Smooth muscle cell (in vitro differentiated cells): Measurements from ENCODE around the gene PSMC5. TPM values are rescaled to one million over a fixed set of nuclear protein-coding genes. Genes with fewer than 3 reads are reported as not detected.

ENCODE experiments used
- DNase-seq: peaks from one replicate; lab custom pipeline; 2025; ENCODE audit not compliant: unreplicated experiment; lab: John Stamatoyannopoulos, UW
- H2AFZ ChIP-seq: fragments of 200-600 bp; sonication (generic); 2 replicates; pipeline ENCODE4 v1.6.0; 2016; ENCODE audit warnings: antibody characterized with exemption, low read depth, mild to moderate bottlenecking
- H3F3A ChIP-seq: fragments of 200-600 bp; sonication (generic); 2 replicates; pipeline ENCODE4 v1.6.0; 2017; ENCODE audit warnings: antibody characterized with exemption, low read depth
- H3K27ac ChIP-seq: fragments of 200-600 bp; sonication (generic); 2 replicates; pipeline ENCODE4 v1.5.1; 2016; ENCODE audit warnings: low read depth, mild to moderate bottlenecking
- H3K27me3 ChIP-seq: fragments of 200-600 bp; sonication (generic); 2 replicates; pipeline ENCODE4 v1.6.1; 2016; ENCODE audit warnings: low read depth, mild to moderate bottlenecking
- H3K36me3 ChIP-seq: fragments of 200-600 bp; sonication (generic); 2 replicates; pipeline ENCODE4 v1.5.1; 2016; ENCODE audit warnings: low read depth
- H3K4me1 ChIP-seq: fragments of 200-600 bp; sonication (generic); 2 replicates; pipeline ENCODE4 v1.5.1; 2016; ENCODE audit warnings: low read depth
- H3K4me2 ChIP-seq: fragments of 200-600 bp; sonication (generic); 2 replicates; pipeline ENCODE4 v1.6.0; 2016; ENCODE audit warnings: mild to moderate bottlenecking
- H3K4me3 ChIP-seq: fragments of 200-600 bp; sonication (generic); 2 replicates; pipeline ENCODE4 v1.5.1; 2016; ENCODE audit warnings: mild to moderate bottlenecking
- H3K79me2 ChIP-seq: fragments of 200-600 bp; sonication (generic); 2 replicates; pipeline ENCODE4 v1.6.0; 2016; ENCODE audit warnings: low read depth, mild to moderate bottlenecking
- H3K9ac ChIP-seq: fragments of 200-600 bp; sonication (generic); 2 replicates; pipeline ENCODE4 v1.6.0; 2016; ENCODE audit warnings: low read depth
- H3K9me3 ChIP-seq: fragments of 200-600 bp; sonication (generic); replicated peaks from 2 replicates; pipeline ENCODE4 v1.5.1; 2016; ENCODE audit warnings: low read depth
- H4K20me1 ChIP-seq: fragments of 200-600 bp; sonication (generic); 2 replicates; pipeline ENCODE4 v1.6.0; 2016; ENCODE audit warnings: low read depth
- CTCF ChIP-seq: fragments of 200-600 bp; sonication (generic); IDR thresholded peaks from 2 replicates; pipeline ENCODE4 v1.5.1; 2017; ENCODE audit warnings: borderline replicate concordance, mild to moderate bottlenecking, antibody characterized with exemption; ENCODE audit not compliant: insufficient read depth, poor library complexity, severe bottlenecking
- whole genome bisulfite sequencing: methylation state at CpG from one replicate; pipeline ENCODE4 v1.1.7; 2016; ENCODE audit warnings: low lambda C conversion rate; 5-methylcytosine and 5-hydroxymethylcytosine counted together
- polyA plus RNA-seq: library from polyadenylated mRNA; unstranded; fragments of >200 nt; fragmentation: Nextera tagmentation; extraction: Ambion mirVana; gene quantifications from 2 replicates; pipeline ENCODE4 v1.2.1, GENCODE V29; 2016
- total RNA-seq: library from RNA; depleted of rRNA; stranded (reverse); fragments of >200 nt; gene quantifications from 2 replicates; pipeline ENCODE4 v1.2.3, GENCODE V29; 2014

PSMC5 gene
- total and polyA plus RNA-seq, 2 experiments from 2014 or later = 46.2 to 132 TPM

- H3F3A ChIP-seq = peaks cover 8% of the 10 kb centered on the region
- 96% methylated on average over 1 of the region's 1 CpG for WGBS
Observed at GRCh38 chr17:63845509-63845908, 18.3 kb downstream of the PSMC5 start.

GRCh38 chr17:63847525-63848249, 20.5 kb downstream of the PSMC5 start:
- Histone ChIP-seq H3K4me3 (no peak overlapping the region), H3F3A (no peaks in the 10 kb centered on the region), H3K9me3 (no peaks in the 10 kb centered on the region), H3K79me2 (no peaks in the 10 kb centered on the region), H3K4me1 (no peaks in the 10 kb centered on the region), H2AFZ (no peak overlapping the region), H3K36me3 (no peaks in the 10 kb centered on the region), H3K4me2 (no peak overlapping the region), H3K27ac (no peak overlapping the region), H4K20me1 (no peaks in the 10 kb centered on the region), H3K27me3 (no peaks in the 10 kb centered on the region), H3K9ac (no peak overlapping the region)
- TF ChIP-seq CTCF = no peak
- WGBS = 96% methylated on average over 3 of the region's 3 CpGs
- no peak for DNase-seq

More at GRCh38 chr17:63845509-63845908, 18.3 kb downstream of the PSMC5 start:
- Histone ChIP-seq H3K4me2 (no peak overlapping the region), H4K20me1 (peaks cover 17% of the 10 kb centered on the region), H3K36me3 (no peaks in the 10 kb centered on the region), H3K4me1 (peaks cover 9% of the 10 kb centered on the region), H3K9me3 (no peaks in the 10 kb centered on the region), H3K4me3 (no peak overlapping the region), H3K27me3 (no peaks in the 10 kb centered on the region), H3K27ac (no peak overlapping the region), H3K79me2 (peaks cover 17% of the 10 kb centered on the region), H3K9ac (no peak overlapping the region), H2AFZ (no peak overlapping the region)
- TF ChIP-seq CTCF = no peak
- DNase-seq = no peak

GRCh38 chr17:63848834-63849689, 21.8 kb downstream of the PSMC5 start:
- Histone ChIP-seq H3K4me2 (peak overlapping the region; percentile 89), H3K9ac (peak overlapping the region; percentile 95), H4K20me1 (no peaks in the 10 kb centered on the region), H3K36me3 (no peaks in the 10 kb centered on the region), H3K9me3 (no peaks in the 10 kb centered on the region), H3K4me1 (no peaks in the 10 kb centered on the region), H3K27ac (no peak overlapping the region), H3K79me2 (no peaks in the 10 kb centered on the region), H2AFZ (peak overlapping the region; percentile 99), H3K4me3 (peak overlapping the region; percentile 46), H3F3A (no peaks in the 10 kb centered on the region), H3K27me3 (no peaks in the 10 kb centered on the region)
- 31% methylated on average over 74 of the region's 82 CpGs for WGBS
- TF ChIP-seq CTCF = peak; percentile 81
- DNase-seq = peak; percentile 44
